Effector CD8-positive, alpha-beta T cell (primary cell): ENCODE results near the gene SLAMF1.

Source experiments
- DNase-seq: peaks from one replicate; lab custom pipeline; 2025; lab: John Stamatoyannopoulos, UW

The SLAMF1 gene

DNA sequence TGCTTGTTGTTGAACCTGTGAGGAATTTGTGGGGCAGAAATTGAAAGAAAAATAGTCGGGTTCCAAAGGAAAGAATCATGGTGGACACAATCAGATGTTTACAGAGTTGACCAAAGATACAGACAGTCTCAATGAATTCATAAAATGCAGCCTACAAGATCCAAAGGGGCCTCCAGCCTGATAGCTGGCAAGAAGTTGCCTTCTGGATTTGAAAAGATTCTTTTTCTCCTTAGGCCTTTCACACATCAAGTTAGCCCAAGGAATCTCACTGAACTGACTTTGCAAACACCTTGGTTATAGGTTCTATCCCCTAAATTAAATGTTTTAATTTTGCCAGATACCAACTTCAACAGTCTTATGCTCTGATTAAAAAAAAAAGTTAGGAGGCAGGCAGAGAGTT lies 21.5 kb downstream of the SLAMF1 start:
- no peak for DNase-seq

DNA sequence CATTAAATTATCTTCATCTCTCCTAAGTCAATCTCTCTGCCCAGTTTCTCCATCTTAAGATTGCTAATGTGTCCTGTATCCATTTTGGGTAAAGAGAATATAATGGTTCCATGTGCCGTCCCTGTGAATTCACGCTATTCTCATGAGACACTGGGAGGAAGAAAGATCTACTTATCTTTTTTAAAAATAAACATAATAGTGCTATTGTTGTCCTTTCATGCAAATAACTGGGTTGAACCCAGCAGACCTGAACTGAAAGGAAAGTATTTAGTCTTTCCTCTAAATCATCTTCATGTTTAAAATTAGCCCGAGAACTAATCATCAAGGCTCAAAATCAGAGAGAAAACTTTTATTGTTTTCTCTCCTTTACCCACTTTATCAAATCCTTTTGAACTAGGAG lies 22.4 kb downstream of the SLAMF1 start:
- DNase-seq: no peak

DNA sequence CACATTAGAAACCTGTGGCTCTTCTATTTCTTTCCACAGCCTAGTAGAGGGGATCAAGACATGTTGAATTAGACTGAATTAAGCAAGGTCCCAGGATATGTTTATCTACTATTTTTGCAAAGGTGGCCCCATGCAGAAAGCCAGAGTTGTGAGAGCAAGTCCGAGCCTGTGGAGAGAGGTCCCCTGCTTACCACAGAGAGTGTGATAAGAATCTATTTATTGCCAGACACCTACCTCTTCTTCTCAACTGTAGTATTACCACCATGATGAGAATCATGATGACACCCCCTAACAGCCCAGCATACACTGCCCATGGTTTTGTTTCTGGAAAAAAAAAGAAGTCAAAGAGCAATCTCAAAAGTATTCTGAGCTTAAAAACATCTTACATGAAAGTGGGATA lies 23.0 kb downstream of the SLAMF1 start:
- no peak for DNase-seq

DNA sequence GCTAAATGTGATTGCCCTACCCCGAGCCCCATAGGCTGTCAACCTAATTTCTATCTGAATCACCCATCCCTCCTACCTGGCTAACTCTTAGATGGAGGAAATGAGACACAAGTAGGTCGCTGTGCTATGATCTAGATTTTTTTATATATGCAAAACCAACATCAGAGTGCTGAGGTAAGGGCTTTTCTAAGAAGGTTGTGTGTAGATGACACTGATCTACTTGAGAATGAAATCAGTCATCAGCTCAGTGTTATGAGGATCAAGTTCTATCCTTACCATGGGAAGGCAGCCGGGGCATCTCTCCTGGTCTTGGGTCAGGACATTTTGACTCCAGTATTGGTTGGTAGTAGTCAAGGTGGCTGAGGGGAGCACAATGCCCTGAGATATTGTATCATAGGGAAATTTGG lies 23.6 kb downstream of the SLAMF1 start:
- no peak for DNase-seq

DNA sequence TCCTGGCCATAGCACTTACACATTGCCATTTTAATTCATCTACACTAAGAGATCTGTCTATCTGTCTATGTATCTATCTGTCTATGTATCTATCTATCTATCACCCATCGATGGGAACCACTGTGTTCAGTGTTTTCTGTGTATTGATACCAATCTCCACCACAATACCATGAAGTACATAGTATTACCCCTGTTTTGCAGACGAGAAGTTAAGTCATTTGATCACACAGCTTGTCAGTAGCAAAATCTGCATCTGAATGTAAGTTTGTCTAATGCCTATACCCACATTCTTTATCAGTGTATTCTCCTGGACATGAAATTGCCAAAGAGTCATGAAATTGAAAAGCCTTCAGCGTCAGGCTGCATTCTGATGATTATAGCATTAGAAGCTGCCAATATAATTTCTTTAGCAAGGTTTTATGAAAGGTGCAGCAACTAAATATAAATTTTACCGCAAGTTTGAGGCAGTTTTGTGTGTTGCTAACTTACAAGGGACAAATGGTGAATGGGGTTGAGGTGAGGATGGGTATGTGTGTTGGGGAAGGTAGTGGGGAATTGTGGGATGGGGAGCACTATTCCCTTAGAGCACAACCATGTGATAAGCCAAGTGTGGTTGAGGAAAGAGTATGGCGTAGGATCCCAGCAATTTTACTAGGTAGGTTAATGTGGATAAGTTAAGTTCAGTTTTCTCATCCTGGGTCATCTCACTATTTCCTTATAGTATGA lies 24.2 kb downstream of the SLAMF1 start:
- no peak for DNase-seq

DNA sequence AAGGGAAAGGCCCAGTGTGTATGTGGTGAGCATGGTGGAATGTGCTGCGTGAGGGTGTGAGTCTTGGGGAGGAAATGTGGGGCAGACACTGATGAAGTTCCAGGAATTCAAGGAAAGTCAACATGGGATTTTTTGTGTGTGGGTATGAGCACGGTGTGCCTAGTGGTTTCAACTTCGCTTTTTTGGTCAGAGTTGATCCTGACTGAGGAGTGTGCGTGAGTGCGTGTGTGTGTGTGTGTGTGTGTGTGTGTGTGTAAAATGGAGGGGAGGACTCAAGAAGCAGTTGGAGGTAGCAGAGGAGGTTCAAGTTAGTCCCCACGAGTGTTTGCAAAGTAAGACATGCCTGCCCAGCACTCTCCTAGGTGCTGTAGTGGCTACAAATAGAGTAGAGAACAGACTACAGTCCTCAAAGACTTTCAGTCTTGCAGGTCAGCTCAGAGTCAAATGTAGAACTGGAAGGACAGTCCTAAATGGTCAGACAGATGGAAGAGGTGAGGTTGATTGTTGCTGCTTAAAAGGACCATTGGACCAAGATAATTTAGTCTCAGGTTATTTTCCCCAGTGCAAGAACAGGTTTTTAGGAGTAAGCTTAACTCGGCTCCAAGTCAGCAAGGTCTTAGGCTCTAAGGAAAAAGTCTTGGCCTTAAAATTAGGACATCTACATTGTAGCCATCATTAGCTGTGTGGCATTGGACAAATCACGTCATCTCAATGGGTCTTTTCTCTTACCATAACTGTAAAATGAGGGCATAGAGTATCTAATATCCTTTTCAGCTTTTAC lies 25.0 kb downstream of the SLAMF1 start:
- no peak for DNase-seq

DNA sequence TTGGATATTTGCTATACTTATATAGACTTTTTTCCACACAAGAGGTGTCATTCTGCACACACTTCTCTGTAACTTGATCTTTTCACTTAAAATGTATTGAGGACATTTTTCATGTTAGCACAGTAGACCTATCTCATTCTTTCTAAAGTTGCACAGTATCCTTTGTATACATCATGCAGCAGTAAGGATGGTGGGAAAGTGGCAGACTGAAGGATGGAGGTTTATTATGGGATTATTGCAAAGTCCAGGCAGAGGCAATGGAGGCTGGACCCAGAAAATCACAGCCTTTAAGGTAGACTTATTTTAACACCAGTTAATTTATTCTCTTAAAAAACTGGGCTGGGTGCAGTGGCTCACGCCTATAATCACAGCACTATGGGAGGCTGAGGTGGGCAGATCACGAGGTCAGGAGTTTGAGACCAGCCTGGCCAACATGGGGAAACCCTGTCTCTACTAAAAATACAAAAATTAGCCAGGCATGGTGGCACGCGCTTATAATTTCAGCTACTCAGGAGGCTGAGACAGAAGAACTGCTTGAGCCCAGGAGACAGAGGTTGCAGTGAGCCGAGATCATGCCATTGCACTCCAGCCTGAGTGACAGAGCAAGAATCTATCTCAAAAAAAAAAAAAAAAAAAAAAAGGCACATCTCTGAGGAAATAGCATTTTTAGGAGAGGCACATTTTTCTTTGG lies 25.8 kb downstream of the SLAMF1 start:
- no peak for DNase-seq

DNA sequence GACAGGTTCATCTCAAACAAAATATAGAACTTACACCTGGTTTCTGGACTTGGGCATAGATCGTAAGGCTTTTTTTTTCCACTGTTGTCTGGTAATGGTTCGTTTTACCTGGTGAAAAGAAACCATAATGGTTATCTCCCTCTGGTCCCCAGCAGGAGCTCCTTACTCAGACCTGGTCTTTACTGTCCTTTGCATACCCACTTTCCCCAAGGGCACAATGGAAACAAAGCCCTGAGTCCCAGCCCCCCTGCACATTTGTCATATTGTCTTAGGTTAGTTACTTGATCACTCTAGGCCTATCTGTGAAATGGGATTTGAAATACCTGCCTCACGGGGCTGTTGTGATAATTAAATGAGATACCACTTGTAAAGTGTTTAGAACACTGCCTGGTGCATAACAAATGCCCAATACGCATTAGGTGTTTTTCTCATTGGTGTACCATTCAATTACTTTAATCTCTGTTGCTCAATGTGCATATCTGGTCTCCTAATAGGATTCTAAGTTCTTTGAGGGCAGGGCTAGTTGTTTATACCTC lies 27.0 kb downstream of the SLAMF1 start:
- no peak for DNase-seq

DNA sequence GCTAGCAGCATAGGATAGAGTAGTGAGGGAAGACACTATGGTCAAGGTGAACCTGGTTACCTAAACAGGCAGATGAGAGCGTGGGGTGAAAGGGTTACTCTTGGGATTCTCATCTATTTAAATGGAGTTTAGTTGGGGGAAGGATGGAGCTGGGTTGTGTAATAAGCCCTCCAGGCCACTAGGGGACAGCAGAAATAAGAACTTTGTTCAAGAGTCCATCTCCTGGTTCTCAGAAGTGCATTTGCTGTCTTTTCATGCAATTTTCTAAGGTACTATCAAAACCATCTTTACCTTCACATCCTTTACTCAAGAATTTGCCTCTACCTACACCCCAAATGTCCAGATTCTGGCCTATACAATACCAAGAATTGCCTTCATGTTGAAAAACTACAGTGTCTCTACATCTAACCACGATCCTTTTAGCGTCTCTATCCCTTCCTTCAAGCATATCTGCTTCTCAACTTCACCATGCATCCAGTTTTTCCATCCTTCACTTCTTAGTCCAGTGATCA lies 28.0 kb downstream of the SLAMF1 start:
- no peak for DNase-seq

DNA sequence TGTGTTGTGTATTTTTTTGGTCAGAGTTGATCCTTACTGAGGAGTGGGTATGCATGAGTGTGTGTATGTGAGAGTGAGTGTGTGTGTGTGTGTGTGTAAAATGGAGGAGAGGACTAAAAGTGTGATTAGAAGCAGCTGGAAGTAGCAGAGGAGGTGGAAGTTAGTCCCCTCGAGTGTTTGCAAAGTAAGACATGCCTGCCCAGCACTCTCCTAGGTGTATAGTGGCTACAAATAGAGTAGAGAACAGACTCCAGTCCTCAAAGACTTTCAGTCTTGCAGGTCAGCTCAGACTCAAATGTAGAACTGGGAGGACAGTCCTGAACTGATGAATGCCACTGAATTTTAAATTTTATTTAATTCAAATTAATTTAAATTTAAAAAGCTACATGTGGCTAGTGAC lies 28.5 kb downstream of the SLAMF1 start:
- DNase-seq: no peak

DNA sequence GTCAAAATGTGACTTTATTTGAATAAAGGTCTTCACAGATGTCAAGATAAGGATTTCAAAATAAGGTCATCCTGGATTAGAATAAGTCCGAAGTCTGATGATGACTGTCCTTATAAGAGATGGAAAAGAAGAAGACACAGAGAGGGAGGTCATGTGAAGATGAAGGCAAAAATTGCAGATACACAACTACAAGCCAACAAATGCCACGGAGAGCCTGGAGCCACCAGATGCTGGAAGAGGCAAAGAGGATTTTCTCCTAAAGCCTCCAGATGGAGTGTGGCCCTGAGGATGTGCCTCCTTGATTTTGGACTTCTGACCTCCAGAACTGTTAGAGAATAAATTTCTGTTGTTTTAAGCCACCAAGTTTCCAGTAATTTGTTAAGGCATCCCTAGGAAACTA lies 31.2 kb downstream of the SLAMF1 start:
- no peak for DNase-seq

DNA sequence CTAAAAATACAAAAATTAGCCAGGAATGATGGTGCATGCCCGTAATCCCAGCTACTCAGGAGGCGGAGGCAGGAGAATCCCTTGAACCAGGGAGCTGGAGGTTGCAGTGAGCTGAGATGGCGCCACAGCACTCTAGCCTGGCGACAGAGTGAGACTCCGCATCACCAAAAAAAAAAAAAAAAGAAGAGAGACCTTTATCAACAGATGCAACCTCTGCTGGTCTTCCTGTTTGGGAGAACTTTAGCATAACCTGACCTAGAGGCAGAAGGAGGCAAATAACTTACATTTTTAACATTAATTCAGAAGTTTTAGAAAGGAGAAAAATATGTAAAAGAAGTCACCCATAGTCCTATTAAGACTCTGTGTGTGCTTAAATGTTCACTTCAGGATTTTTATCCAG lies 32.4 kb downstream of the SLAMF1 start:
- no peak for DNase-seq

DNA sequence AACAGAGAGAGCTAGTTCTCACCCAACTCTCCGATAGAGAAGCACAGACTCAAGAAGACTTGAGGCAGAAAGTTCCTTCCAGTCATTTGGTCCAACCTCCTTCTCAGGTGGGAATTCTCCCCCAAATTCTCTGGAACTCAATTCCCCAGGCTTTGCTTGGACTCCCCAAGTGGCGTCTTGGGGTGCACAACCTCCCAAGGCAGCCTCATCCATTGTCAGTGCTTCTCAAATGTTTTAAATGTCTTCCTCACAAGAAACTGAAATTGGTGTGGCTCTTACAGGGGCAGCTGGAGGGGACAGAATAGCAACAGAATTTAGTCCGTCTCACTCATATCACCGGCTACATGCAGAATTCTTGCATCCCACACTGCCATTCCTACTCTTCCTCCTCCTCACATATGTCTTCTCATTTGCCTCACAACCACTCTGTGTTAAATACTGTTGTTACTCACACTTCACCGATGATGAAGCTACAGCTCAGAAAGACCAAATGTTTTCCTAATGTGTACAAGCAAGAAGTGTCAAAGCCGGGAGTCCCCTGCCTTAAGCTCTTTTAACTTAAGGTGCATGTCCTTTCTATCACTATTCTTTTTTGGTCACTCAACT lies 34.1 kb downstream of the SLAMF1 start:
- no peak for DNase-seq

DNA sequence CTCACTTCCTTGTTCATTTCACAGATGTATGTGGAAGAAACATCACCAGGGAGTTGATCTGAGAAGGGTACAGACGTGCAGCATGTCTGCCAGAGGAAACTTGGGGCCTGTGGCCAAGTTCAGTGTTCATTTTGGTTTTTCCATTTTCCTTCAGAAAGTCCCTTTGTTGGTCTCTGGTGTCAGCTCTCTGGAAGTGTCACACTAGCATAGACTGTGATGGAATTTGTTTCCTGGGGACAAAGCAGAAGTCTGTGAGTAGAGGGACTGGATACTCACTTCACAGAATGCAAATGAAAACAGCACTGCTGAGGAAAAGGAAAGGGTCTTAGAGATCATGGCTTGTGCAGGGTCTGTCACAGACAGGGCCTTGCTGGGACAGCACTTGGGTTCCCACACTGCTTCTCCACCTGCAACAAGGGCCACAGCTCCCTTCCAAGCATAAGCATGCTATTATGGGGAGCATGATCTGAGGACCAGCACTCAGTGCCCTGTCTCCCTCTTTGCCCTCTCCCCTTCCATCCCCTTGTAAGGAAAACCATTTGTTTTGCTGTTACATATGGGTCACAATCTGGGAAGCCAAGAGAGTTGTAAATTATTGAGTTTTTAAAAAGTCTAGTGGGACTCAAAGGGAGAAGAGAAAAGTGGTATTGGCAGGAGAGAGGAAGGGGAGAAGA lies 36.1 kb downstream of the SLAMF1 start:
- DNase-seq: no peak

DNA sequence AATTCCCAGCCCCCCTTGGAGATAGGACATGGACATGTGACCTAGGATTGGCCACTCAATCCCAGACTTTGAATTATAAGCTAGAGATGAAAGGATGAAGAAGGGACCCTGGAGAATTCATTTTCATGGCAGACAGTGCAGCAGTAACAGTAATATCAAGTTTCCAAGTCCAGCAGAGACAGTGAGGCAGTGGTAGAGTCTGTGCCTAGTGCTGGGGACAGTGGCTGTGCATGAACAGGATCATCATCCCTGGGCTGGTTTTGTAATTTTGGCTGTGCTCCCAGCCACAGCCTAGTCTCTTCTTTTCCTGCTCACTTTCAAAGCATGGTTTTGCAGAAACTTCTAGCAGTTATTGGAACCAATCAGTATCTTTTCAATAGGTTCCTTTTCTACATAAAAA lies 37.9 kb downstream of the SLAMF1 start:
- DNase-seq: no peak

DNA sequence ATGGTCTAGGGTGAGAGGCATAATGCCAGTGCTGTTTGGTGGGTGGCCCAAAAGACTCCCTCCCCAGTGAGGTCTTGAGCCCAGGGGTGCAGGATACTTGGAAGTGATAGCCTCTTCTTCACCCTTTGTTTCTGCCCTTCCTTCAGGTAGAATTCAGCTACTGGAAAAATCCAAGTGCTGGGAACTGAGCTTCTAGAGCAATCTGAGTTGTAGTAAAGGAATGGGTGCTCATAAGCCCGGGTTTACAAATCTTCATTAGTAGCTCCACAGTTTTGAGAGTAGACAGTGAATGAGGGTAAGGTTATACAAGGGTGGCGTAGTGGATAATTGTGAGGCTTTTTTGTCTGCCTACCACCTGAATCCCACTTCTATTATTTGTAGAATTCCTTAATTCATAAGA lies 38.3 kb downstream of the SLAMF1 start:
- DNase-seq: no peak

DNA sequence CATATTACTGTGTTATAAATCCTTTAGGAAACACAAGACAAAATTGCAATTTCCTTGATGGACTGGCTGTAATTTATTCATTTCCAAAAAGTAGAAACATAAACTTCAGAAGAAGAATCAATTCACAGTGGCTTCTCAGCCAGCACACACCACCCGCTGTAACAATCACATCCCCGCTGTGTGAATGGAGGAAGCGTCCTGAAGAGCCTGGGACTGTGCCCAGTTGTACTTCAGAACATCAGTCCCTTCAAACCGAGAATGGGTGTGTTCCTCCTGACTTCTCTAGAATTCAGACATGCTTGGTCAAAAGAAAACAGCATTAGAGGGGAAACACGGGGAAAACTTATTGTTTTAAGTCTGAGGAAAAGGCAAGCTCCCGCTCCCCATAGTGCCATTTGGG lies 38.8 kb downstream of the SLAMF1 start:
- no peak for DNase-seq

DNA sequence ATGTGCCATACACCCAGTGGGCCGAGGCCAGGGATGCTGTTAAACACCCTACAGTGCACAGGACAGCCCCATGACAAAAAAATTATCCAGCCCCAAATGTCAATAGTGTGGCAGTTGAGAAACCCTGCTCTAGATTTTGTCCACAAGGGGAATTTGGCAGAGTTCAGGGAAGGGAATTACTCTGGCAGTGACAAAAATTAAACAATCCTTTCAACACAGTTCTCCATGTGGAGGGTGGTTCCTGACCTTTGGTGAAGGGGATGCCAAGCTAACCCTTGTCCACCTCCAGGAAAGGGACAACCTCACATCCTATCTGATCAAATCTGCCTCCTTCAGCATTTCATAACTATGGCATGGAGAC lies 39.2 kb downstream of the SLAMF1 start:
- no peak for DNase-seq

DNA sequence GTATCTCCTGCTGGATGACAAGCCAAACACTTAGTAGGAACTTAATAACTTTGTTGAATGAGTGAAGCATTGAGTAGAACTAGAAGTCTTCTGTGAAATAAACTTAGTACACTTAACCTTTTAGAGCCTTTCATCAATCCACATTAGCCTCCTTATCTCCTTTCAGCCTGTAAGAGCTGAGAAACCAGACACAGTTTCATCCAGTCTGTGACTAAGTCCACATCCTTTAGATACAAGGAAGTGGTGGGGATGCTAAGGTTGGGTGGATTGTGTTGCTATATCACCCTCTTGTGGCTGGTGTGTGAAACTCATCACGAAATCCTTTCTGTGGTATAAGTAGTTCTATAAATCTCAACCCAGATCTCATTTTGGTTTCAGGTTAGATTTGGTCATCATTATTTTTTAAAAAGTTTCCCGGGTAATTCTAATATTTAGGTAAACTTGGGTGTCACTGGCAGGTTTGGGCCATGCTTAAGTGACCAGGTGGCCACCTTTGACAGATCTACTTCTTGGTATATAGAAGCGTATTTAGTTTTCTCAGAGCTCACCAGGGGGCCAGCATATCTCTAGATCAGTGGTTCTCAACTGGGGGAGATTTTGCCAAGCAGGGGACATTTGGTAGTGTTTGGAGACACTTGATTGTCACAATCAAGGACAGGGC lies 39.7 kb downstream of the SLAMF1 start:
- DNase-seq: peak; percentile 40

DNA sequence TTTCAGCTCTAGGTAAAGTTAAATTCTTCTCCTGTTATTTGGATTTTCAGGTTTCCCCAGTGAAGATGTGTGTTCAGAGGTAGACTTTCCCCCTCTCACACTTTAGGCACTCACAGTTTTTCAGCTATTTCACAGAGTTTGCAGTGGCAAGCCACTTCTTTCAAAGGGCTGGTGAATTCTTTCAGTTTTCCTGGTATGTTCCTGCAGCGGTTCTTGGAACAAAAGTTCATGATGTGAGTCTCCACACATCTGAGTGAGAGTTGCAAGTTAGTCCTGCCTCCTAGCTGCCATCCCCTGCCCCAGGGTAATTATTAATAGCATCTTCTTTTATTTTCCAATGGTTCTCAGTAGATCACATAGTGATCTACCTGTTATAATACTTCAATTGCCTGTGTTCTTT lies 40.2 kb downstream of the SLAMF1 start:
- no peak for DNase-seq
